Upper lobe of left lung (tissue), 4 donors: ENCODE data around the gene PPAN.

ENCODE experiments used
- CTCF ChIP-seq, 6 experiments: fragments of 450-650 bp in 4 of 6; fragments of 200-600 bp in 2 of 6; sonication (generic) in 2 of 6; IDR thresholded peaks; one replicate each; pipeline ENCODE4 v1.5.1; 2016 to 2019; ENCODE audit warnings: antibody characterized with exemption in 6 of 6
- EP300 ChIP-seq, 4 donors: sonication (generic); formaldehyde crosslinking; IDR thresholded peaks; one replicate each; pipeline ENCODE4 v1.5.1; 2017; ENCODE audit warnings: antibody characterized with exemption in 4 of 4, control low read depth in 2 of 4
- POLR2A ChIP-seq, 4 donors: fragments of 450-650 bp; IDR thresholded peaks; one replicate each; pipeline ENCODE4 v1.5.1; 2016 to 2017; ENCODE audit warnings: antibody characterized with exemption in 4 of 4, mild to moderate bottlenecking in 2 of 4
- POLR2AphosphoS5 ChIP-seq, 2 donors: sonication (generic); formaldehyde crosslinking; IDR thresholded peaks; one replicate each; pipeline ENCODE4 v1.5.1; 2017; ENCODE audit warnings: antibody characterized with exemption in 2 of 2

GRCh38 chr19:10155839-10156238 is 49.7 kb downstream of the PPAN start:
- TF ChIP-seq CTCF (IDR thresholded peaks at IDR 0.05) (no peak), EP300 (IDR thresholded peaks at IDR 0.05) (no peak), POLR2A (IDR thresholded peaks at IDR 0.05) (no peak), POLR2AphosphoS5 (IDR thresholded peaks at IDR 0.05) (no peak)
